CD4-positive, alpha-beta memory T cell (primary cell): ENCODE results near the gene SMYD5. TPM values are rescaled to one million over a fixed set of nuclear protein-coding genes. Genes with fewer than 3 reads are reported as not detected.
"Not testable (repeated sequence)": the region's sequence is repeated elsewhere in the genome, so short reads cannot be mapped to it uniquely, and the experiment has no call there.

Source experiments
- CTCF ChIA-PET: fragments of 350-600 bp; sonication (Branson Sonifier 250); formaldehyde crosslinking; loops from one replicate; lab custom pipeline; 2021; ENCODE audit warnings: inconsistent platforms; ENCODE audit not compliant: partially characterized antibody; lab: Charles Lee
- POLR2A ChIA-PET: fragments of 350-600 bp; sonication (Branson Sonifier 250); formaldehyde crosslinking; loops from one replicate; lab custom pipeline; 2021; ENCODE audit not compliant: partially characterized antibody; lab: Charles Lee
- DNase-seq, 5 donors: peaks; one replicate each; pipeline versions ENCODE4 v3.0.0 to v3.0.0-alpha.2; 2020 to 2022; ENCODE audit warnings: mixed read lengths in 1 of 5
- H3K27ac ChIP-seq: one replicate; pipeline ENCODE4 v1.7.0; 2013; ENCODE audit warnings: low read depth, low read length
- H3K27me3 ChIP-seq: 2 replicates; pipeline ENCODE4 v1.7.0; 2013; ENCODE audit warnings: mild to moderate bottlenecking, low read length, moderate library complexity; ENCODE audit not compliant: insufficient read depth
- H3K36me3 ChIP-seq: 2 replicates; pipeline ENCODE4 v1.7.0; 2013; ENCODE audit warnings: mild to moderate bottlenecking, low read length, moderate library complexity; ENCODE audit not compliant: insufficient read depth
- H3K4me1 ChIP-seq: 2 replicates; pipeline ENCODE4 v1.7.0; 2013; ENCODE audit warnings: mild to moderate bottlenecking, low read length, moderate library complexity; ENCODE audit not compliant: insufficient read depth
- H3K4me3 ChIP-seq, 2 donors: one replicate each; pipeline ENCODE4 v1.7.0; 2013; ENCODE audit warnings: low read length in 2 of 2, mild to moderate bottlenecking in 1 of 2
- H3K9me3 ChIP-seq, 2 donors: one replicate each; pipeline ENCODE4 v1.7.0; 2013; ENCODE audit warnings: low read length in 2 of 2, control low read depth in 1 of 2; ENCODE audit not compliant: control insufficient read depth in 1 of 2
- H3K27ac Mint-ChIP-seq, 7 donors: one replicate each; pipeline ENCODE4 v1.8.0; 2020 to 2021; ENCODE audit warnings: mixed read lengths in 7 of 7, mild to moderate bottlenecking in 6 of 7, inconsistent platforms in 3 of 7, moderate library complexity in 3 of 7
- H3K27me3 Mint-ChIP-seq, 2 donors: one replicate each; pipeline ENCODE4 v1.8.0; 2020 to 2021; ENCODE audit warnings: mixed read lengths in 2 of 2
- H3K36me3 Mint-ChIP-seq, 2 donors: one replicate each; pipeline ENCODE4 v1.8.0; 2020 to 2021; ENCODE audit warnings: mixed read lengths in 2 of 2, inconsistent platforms in 1 of 2, mild to moderate bottlenecking in 1 of 2
- H3K4me1 Mint-ChIP-seq, 4 donors: one replicate each; pipeline ENCODE4 v1.8.0; 2020 to 2021; ENCODE audit warnings: mixed read lengths in 4 of 4, mild to moderate bottlenecking in 1 of 4
- H3K4me3 Mint-ChIP-seq, 8 donors: one replicate each; pipeline ENCODE4 v1.8.0; 2020 to 2021; ENCODE audit warnings: mixed read lengths in 8 of 8, mild to moderate bottlenecking in 7 of 8, moderate library complexity in 6 of 8, inconsistent platforms in 3 of 8
- H3K9me3 Mint-ChIP-seq, 8 donors: one replicate each; pipeline ENCODE4 v1.8.0; 2020 to 2021; ENCODE audit warnings: mixed read lengths in 8 of 8, mild to moderate bottlenecking in 5 of 8, inconsistent platforms in 3 of 8, moderate library complexity in 1 of 8
- intact Hi-C: fragments of 100-400 bp; cut with micrococcal nuclease; formaldehyde crosslinking; loops from one replicate; pipeline ENCODE4 v1.15.1; 2023
- polyA plus RNA-seq, 2 donors: library from polyadenylated mRNA; unstranded; fragments of 300-500 nt; fragmentation: Illumina TruSeq; gene quantifications; one replicate each; pipeline ENCODE4 v1.2.3, GENCODE V29; 2021
- total RNA-seq, 2 experiments: library from RNA; stranded (reverse); gene quantifications; one replicate each; pipeline ENCODE4 v1.2.3, GENCODE V29; 2021

The SMYD5 gene
- total and polyA plus RNA-seq, 4 experiments from 2014 or later, result 21.3 to 38.9 (median 30.9) TPM

GRCh38 chr2:73177645-73178255 lies 36.3 kb upstream of the SMYD5 start:
- POLR2A ChIA-PET, result interaction anchor here (0.6 to 3.9 kb wide), 7 partner anchors 56 to 186 kb away, joined by 3 to 18 read pairs (median 3); partner anchors contain the start of genes CCT7, PRADC1 and SFXN5
- Mint-ChIP-seq H3K27ac (peak overlapping the region in 3 of 7 donors; percentile 36 to 90 (median 56)), H3K4me3 (peak overlapping the region; percentile 80 to 92 (median 90)), H3K36me3 (no peaks in the 10 kb centered on the region), H3K4me1 (peaks cover 11 to 21% (median 15%) of the 10 kb centered on the region in 4 donors), H3K9me3 (peaks cover 0 to 5% (median 0%) of the 10 kb centered on the region in 8 donors), H3K27me3 (peaks cover 10 to 30% of the 10 kb centered on the region in 2 donors)
- Histone ChIP-seq H3K36me3 (no peaks in the 10 kb centered on the region), H3K9me3 (no peaks in the 10 kb centered on the region), H3K27ac (no peak overlapping the region), H3K4me3 (no peak overlapping the region), H3K27me3 (peaks cover 17% of the 10 kb centered on the region), H3K4me1 (peaks cover 23% of the 10 kb centered on the region)
- intact Hi-C loops, result loop anchor here (1.0 to 10.0 kb wide), 10 partner anchors 14 to 1253 kb away; partner anchors contain the start of genes CCT7 and SFXN5
- DNase-seq, result no peak
- CTCF ChIA-PET, result interaction anchor here (0.6 to 8.2 kb wide), 54 partner anchors 9 to 365 kb away, joined by 3 to 184 read pairs (median 4); partner anchors contain the start of genes PRADC1, SFXN5 and SMYD5

- Mint-ChIP-seq H3K36me3 (no peaks in the 10 kb centered on the region), H3K27ac (no peak overlapping the region)
Measured at GRCh38 chr2:73185965-73186364, 28.1 kb upstream of the SMYD5 start.

GRCh38 chr2:73187549-73187948 lies 26.5 kb upstream of the SMYD5 start:
- Histone ChIP-seq H3K27ac (no peak overlapping the region), H3K36me3 (no peaks in the 10 kb centered on the region), H3K4me1 (no peaks in the 10 kb centered on the region), H3K9me3 (no peaks in the 10 kb centered on the region), H3K27me3 (no peaks in the 10 kb centered on the region), H3K4me3 (no peak overlapping the region)
- Mint-ChIP-seq H3K9me3 (peaks cover 0 to 9% (median 6%) of the 10 kb centered on the region in 8 donors), H3K4me3 (no peak overlapping the region), H3K27ac (no peak overlapping the region), H3K27me3 (peaks cover 4 to 10% of the 10 kb centered on the region in 2 donors), H3K4me1 (no peaks in the 10 kb centered on the region), H3K36me3 (no peaks in the 10 kb centered on the region)
- DNase-seq, result no peak
- POLR2A ChIA-PET, result no interaction called here
- intact Hi-C loops, result no loop called here
- CTCF ChIA-PET, result interaction anchor here (1.0 to 3.4 kb wide), 2 partner anchors 10 to 25 kb away, joined by 4 to 28 read pairs; no protein-coding TSS in a partner anchor

More at GRCh38 chr2:73185965-73186364, 28.1 kb upstream of the SMYD5 start:
- ChIA-PET CTCF (interaction anchor here (0.8 to 3.4 kb wide), 3 partner anchors 8 to 27 kb away, joined by 3 to 28 read pairs (median 4); no protein-coding TSS in a partner anchor), POLR2A (no interaction called here)
- H3K9me3 Mint-ChIP-seq, result peaks cover 0 to 9% (median 6%) of the 10 kb centered on the region in 8 donors
- H3K4me3 Mint-ChIP-seq, result no peak overlapping the region
- H3K27ac ChIP-seq, result no peak overlapping the region
- H3K4me1 Mint-ChIP-seq, result no peaks in the 10 kb centered on the region
- no peaks in the 10 kb centered on the region for H3K9me3 ChIP-seq
- no peak for DNase-seq
- H3K27me3 ChIP-seq, result no peaks in the 10 kb centered on the region
- no peak overlapping the region for H3K4me3 ChIP-seq
- H3K4me1 ChIP-seq, result no peaks in the 10 kb centered on the region
- intact Hi-C loops, result no loop called here
- H3K27me3 Mint-ChIP-seq, result peaks cover 4 to 10% of the 10 kb centered on the region in 2 donors
- H3K36me3 ChIP-seq, result no peaks in the 10 kb centered on the region

GRCh38 chr2:73197579-73197978 lies 16.5 kb upstream of the SMYD5 start:
- peaks cover 30% of the 10 kb centered on the region for H3K27me3 ChIP-seq
- no peak overlapping the region for H3K27ac ChIP-seq
- no peak for DNase-seq
- Mint-ChIP-seq H3K27me3 (peaks cover 18 to 27% of the 10 kb centered on the region in 2 donors), H3K4me3 (no peak overlapping the region), H3K9me3 (peaks cover 0 to 5% (median 0%) of the 10 kb centered on the region in 8 donors), H3K36me3 (no peaks in the 10 kb centered on the region), H3K27ac (no peak overlapping the region), H3K4me1 (peaks cover 3 to 8% (median 5%) of the 10 kb centered on the region in 4 donors)
- peaks cover 2% of the 10 kb centered on the region for H3K4me1 ChIP-seq
- no peaks in the 10 kb centered on the region for H3K36me3 ChIP-seq
- H3K4me3 ChIP-seq, result no peak overlapping the region
- H3K9me3 ChIP-seq, result no peaks in the 10 kb centered on the region
- intact Hi-C loops, result no loop called here
- POLR2A ChIA-PET, result no interaction called here
- CTCF ChIA-PET, result interaction anchor here (0.9 to 1.6 kb wide), 2 partner anchors 15 to 304 kb away, joined by 3 read pairs; no protein-coding TSS in a partner anchor

GRCh38 chr2:73200281-73200680 lies 13.8 kb upstream of the SMYD5 start:
- CTCF ChIA-PET, result interaction anchor here (0.7 to 1.2 kb wide), 2 partner anchors 12 to 24 kb away, joined by 3 to 4 read pairs; no protein-coding TSS in a partner anchor
- H3K36me3 Mint-ChIP-seq, H3K9me3 ChIP-seq, H3K4me3 Mint-ChIP-seq, H3K4me3 ChIP-seq, H3K27ac ChIP-seq, H3K36me3 ChIP-seq, intact Hi-C loops, H3K27ac Mint-ChIP-seq, POLR2A ChIA-PET, H3K9me3 Mint-ChIP-seq, DNase-seq: not testable (repeated sequence)
- Histone ChIP-seq H3K27me3 (peaks cover 34% of the 10 kb centered on the region), H3K4me1 (peaks cover 10% of the 10 kb centered on the region)
- H3K27me3 Mint-ChIP-seq, result peaks cover 31 to 39% of the 10 kb centered on the region in 2 donors
- peaks cover 5 to 11% (median 8%) of the 10 kb centered on the region in 4 donors for H3K4me1 Mint-ChIP-seq

- peak in 1 of 5 donors; percentile 13 for DNase-seq
- Mint-ChIP-seq H3K4me3 (peak within 1 kb of the TSS in 7 of 8 donors; percentile 54 to 75 (median 70)), H3K27ac (peak within 1 kb of the TSS in 1 of 7 donors; percentile 13), H3K9me3 (peaks cover 0 to 5% (median 0%) of the 10 kb centered on the region in 8 donors), H3K4me1 (peaks cover 5 to 11% (median 8%) of the 10 kb centered on the region in 4 donors), H3K27me3 (peaks cover 38 to 44% of the 10 kb centered on the region in 2 donors), H3K36me3 (no peaks in the 10 kb centered on the region)
- CTCF ChIA-PET, result interaction anchor here (1.1 to 2.1 kb wide), 2 partner anchors 10 to 11 kb away, joined by 4 to 10 read pairs; no protein-coding TSS in a partner anchor
- H3K36me3 ChIP-seq, result no peaks in the 10 kb centered on the region
- intact Hi-C loops, result no loop called here
- peaks cover 10% of the 10 kb centered on the region for H3K4me1 ChIP-seq
- POLR2A ChIA-PET, result no interaction called here
- no peaks in the 10 kb centered on the region for H3K9me3 ChIP-seq
- H3K4me3 ChIP-seq, result no peak within 1 kb of the TSS
- H3K27ac ChIP-seq, result no peak within 1 kb of the TSS
- peaks cover 29% of the 10 kb centered on the region for H3K27me3 ChIP-seq
Measured at GRCh38 chr2:73202156-73203054, 11.6 kb upstream of the SMYD5 start, which contains the start of gene NOTO. Gene NOTO, plus strand, starts transcription at chr2:73202574. Its CDS starts 93 bp downstream, at chr2:73202667.
